Keratinocyte (primary cell): ENCODE results near the gene USP53. TPM values are rescaled to one million over a fixed set of nuclear protein-coding genes. Genes with fewer than 3 reads are reported as not detected.

Experiments used
- DNase-seq: peaks from one replicate; pipeline ENCODE4 v3.0.0-alpha.2; 2011; ENCODE audit warnings: low read depth, missing footprints, low spot score
- FAIRE-seq: peaks from 2 replicates; lab custom pipeline; 2011; peaks lifted over from hg19 to GRCh38; lab: Jason Lieb, UNC
- H2AFZ ChIP-seq: 2 replicates; pipeline ENCODE4 v1.6.0; 2012; ENCODE audit warnings: low read length, control low read depth, inconsistent platforms; ENCODE audit not compliant: control insufficient read depth
- H3K27ac ChIP-seq: 2 replicates; pipeline ENCODE4 v1.5.1; 2011; ENCODE audit warnings: low read length; ENCODE audit not compliant: control insufficient read depth, insufficient read depth
- H3K27me3 ChIP-seq: 3 replicates; pipeline ENCODE4 v1.6.0; 2011; ENCODE audit warnings: low read length; ENCODE audit not compliant: control insufficient read depth, insufficient read depth; ENCODE audit errors: extremely low read depth
- H3K36me3 ChIP-seq, 2 experiments: 2 replicates in 1 of 2; 3 replicates in 1 of 2; pipeline ENCODE4 v1.5.1; 2011; ENCODE audit warnings: low read length in 2 of 2, mild to moderate bottlenecking in 1 of 2; ENCODE audit not compliant: control insufficient read depth in 2 of 2, insufficient read depth in 2 of 2; ENCODE audit errors: extremely low read depth in 1 of 2
- H3K4me1 ChIP-seq: 3 replicates; pipeline ENCODE4 v1.5.1; 2011; ENCODE audit warnings: low read length; ENCODE audit not compliant: control insufficient read depth, insufficient read depth; ENCODE audit errors: extremely low read depth
- H3K4me2 ChIP-seq: 3 replicates; pipeline ENCODE4 v1.6.0; 2011; ENCODE audit warnings: low read depth, low read length; ENCODE audit not compliant: control insufficient read depth, insufficient read depth; ENCODE audit errors: extremely low read depth
- H3K4me3 ChIP-seq, 3 experiments: fragments of 200-600 bp in 1 of 3; sonication (generic) in 1 of 3; 2 replicates in 2 of 3; 3 replicates in 1 of 3; pipeline ENCODE4 v1.5.1; 2011 to 2016; ENCODE audit warnings: low read length in 3 of 3, mild to moderate bottlenecking in 3 of 3, control low read depth in 2 of 3, inconsistent platforms in 1 of 3, low read depth in 1 of 3, mixed read lengths in 1 of 3, mixed run types in 1 of 3, moderate library complexity in 1 of 3; ENCODE audit not compliant: control insufficient read depth in 2 of 3, insufficient read depth in 2 of 3; ENCODE audit errors: extremely low read depth in 1 of 3
- H3K79me2 ChIP-seq: 2 replicates; pipeline ENCODE4 v1.6.0; 2012; ENCODE audit warnings: low read length; ENCODE audit not compliant: control insufficient read depth, insufficient read depth
- H3K9ac ChIP-seq: 3 replicates; pipeline ENCODE4 v1.6.0; 2011; ENCODE audit warnings: low read length; ENCODE audit not compliant: control insufficient read depth, insufficient read depth; ENCODE audit errors: extremely low read depth
- H3K9me1 ChIP-seq: 3 replicates; pipeline ENCODE4 v1.6.0; 2011; ENCODE audit warnings: low read length; ENCODE audit not compliant: control insufficient read depth, insufficient read depth; ENCODE audit errors: extremely low read depth
- H3K9me3 ChIP-seq: 2 replicates; pipeline ENCODE4 v1.5.1; 2012; ENCODE audit warnings: low read depth, low read length; ENCODE audit not compliant: control insufficient read depth
- H4K20me1 ChIP-seq: 3 replicates; pipeline ENCODE4 v1.6.0; 2011; ENCODE audit warnings: low read length; ENCODE audit not compliant: control insufficient read depth, insufficient read depth; ENCODE audit errors: extremely low read depth
- CTCF ChIP-seq, 3 experiments: IDR thresholded peaks in 1 of 3; conservative IDR thresholded peaks in 1 of 3; optimal IDR thresholded peaks in 1 of 3; 2 replicates in 2 of 3; 3 replicates in 1 of 3; pipeline versions ENCODE3 to v1.5.1; 2011; ENCODE audit warnings: low read length in 3 of 3, mild to moderate bottlenecking in 3 of 3, moderate library complexity in 2 of 3, control low read depth in 1 of 3, inconsistent platforms in 1 of 3; ENCODE audit not compliant: insufficient read depth in 2 of 3; ENCODE audit errors: extremely low read depth in 1 of 3
- EZH2 ChIP-seq: IDR thresholded peaks from one replicate; pipeline ENCODE4 v1.6.1; 2012; ENCODE audit warnings: inconsistent platforms, mild to moderate bottlenecking, low read length, moderate library complexity
- dilution Hi-C: fragments of 300-500 bp; cut with MboI; formaldehyde crosslinking; loops from one replicate; pipeline ENCODE4 v1.7.0; 2020; ENCODE audit warnings: low sequenced_read_pairs; ENCODE audit not compliant: extremely low pct_ligation_motif_present
- polyA plus RNA-seq, 5 experiments: library from polyadenylated mRNA; depleted of rRNA in 3 of 5; stranded (reverse) in 3 of 5; stranded (forward) in 1 of 5; unstranded in 1 of 5; fragments of >200 nt; gene quantifications; 1 replicate in 1 of 5; 2 replicates in 3 of 5; 3 replicates in 1 of 5; pipeline versions ENCODE4 v1.2.1 to v1.2.3, GENCODE V29; 2011 to 2012; ENCODE audit warnings: missing spikeins in 2 of 5, low read depth in 1 of 5, low replicate concordance in 1 of 5

USP53 gene
- polyA plus RNA-seq, 1 donor (not counting 4 experiments of a cell fraction or from before 2014, with no cell fraction given): 29.0 TPM

DNA sequence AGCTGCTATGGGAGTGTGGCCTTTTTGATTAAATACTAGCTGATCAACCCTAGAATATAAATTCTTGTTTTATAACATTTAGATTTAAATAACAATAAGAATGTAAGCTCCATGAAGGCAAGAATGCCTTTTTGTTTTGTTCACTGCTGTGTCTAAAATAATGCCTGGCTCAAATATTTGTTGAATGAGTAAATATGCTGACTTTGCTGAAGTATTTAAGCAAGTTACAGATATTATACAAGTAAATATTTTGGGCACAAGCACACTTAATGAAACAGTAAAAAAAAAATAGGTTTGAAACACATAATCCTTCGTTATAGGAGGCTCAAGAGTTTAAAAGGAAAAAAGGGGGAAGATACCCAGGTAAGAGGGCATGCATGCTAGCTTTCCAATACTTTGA, 85.3 kb downstream of the USP53 start:
- peak overlapping the region; percentile 43 for H3K4me2 ChIP-seq
- H3K79me2 ChIP-seq: peaks cover 37% of the 10 kb centered on the region
- H3K9me1 ChIP-seq: no peaks in the 10 kb centered on the region
- no peak overlapping the region for H3K27ac ChIP-seq
- H3K9ac ChIP-seq: no peak overlapping the region
- H3K4me3 ChIP-seq: no peak overlapping the region
- no peaks in the 10 kb centered on the region for H3K27me3 ChIP-seq
- TF ChIP-seq EZH2 (no peak), CTCF (optimal IDR thresholded peaks at IDR 0.05 in 1 of 3, IDR thresholded peaks at IDR 0.05 in 1 of 3, conservative IDR thresholded peaks at IDR 0.05 in 1 of 3; ENCODE audit: extremely low read depth in 1 of 3, insufficient read depth in 2 of 3, low read length in 3 of 3) (no peak)
- dilution Hi-C loops: no loop called here
- FAIRE-seq (no peak), DNase-seq (no peak)
- H4K20me1 ChIP-seq: no peaks in the 10 kb centered on the region
- peaks cover 9% of the 10 kb centered on the region for H3K4me1 ChIP-seq
- H2AFZ ChIP-seq: no peak overlapping the region
- peaks cover 2 to 3% of the 10 kb centered on the region in 2 experiments for H3K36me3 ChIP-seq
- H3K9me3 ChIP-seq: no peaks in the 10 kb centered on the region

- dilution Hi-C loops: no loop called here
- Histone ChIP-seq H3K27ac (peak overlapping the region; percentile 96), H3K36me3 (peaks cover 0 to 1% of the 10 kb centered on the region in 2 experiments), H3K4me3 (peak overlapping the region; percentile 84 to 96 (median 84)), H3K79me2 (peaks cover 37% of the 10 kb centered on the region), H2AFZ (no peak overlapping the region), H3K4me2 (peak overlapping the region; percentile 92), H3K4me1 (peaks cover 9% of the 10 kb centered on the region), H3K9ac (peak overlapping the region; percentile 97), H4K20me1 (no peaks in the 10 kb centered on the region), H3K27me3 (no peaks in the 10 kb centered on the region), H3K9me1 (no peaks in the 10 kb centered on the region), H3K9me3 (no peaks in the 10 kb centered on the region)
- TF ChIP-seq EZH2 (no peak), CTCF (optimal IDR thresholded peaks at IDR 0.05 in 1 of 3, IDR thresholded peaks at IDR 0.05 in 1 of 3, conservative IDR thresholded peaks at IDR 0.05 in 1 of 3; ENCODE audit: extremely low read depth in 1 of 3, insufficient read depth in 2 of 3, low read length in 3 of 3) (no peak)
- FAIRE-seq (no peak), DNase-seq (no peak)
These were observed 86.8 kb downstream of the USP53 start for GRCh38 chr4:119299260-119299671.
